GM21381 (cell line): ENCODE data around the gene FAM222A.

Source experiments
- ATAC-seq: cut with Tn5 transposase; IDR thresholded peaks from one replicate; pipeline ENCODE4 v1.9.1; 2021; ENCODE audit warnings: mild to moderate bottlenecking, moderate library complexity; ENCODE audit not compliant: unreplicated experiment

The FAM222A gene

GRCh38 chr12:109736552-109737108 is 23.0 kb downstream of the FAM222A start:
- ATAC-seq = no peak

DNA sequence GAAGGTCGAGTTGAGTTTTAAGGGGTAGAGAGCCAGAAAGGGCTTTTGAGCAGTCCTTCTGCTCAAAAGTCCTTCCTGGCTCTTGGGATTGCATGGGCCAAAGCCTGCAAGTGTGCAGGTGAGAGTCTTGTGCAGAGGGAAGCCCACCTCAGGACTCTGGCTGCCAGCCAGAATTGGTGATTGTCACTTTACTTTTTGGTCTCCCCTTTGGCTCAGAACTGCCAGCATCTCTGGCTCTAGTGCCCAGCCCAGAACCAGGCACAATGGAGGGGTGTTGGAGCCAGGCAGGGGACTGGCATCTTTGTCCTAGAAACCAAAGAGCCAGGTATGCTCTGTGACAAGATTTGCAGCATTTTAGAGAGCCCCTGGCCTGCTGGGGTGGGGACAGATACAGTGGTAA is 23.5 kb downstream of the FAM222A start:
- ATAC-seq = no peak

- no peak for ATAC-seq
Measured at GRCh38 chr12:109737631-109738030, 24.0 kb downstream of the FAM222A start.

DNA sequence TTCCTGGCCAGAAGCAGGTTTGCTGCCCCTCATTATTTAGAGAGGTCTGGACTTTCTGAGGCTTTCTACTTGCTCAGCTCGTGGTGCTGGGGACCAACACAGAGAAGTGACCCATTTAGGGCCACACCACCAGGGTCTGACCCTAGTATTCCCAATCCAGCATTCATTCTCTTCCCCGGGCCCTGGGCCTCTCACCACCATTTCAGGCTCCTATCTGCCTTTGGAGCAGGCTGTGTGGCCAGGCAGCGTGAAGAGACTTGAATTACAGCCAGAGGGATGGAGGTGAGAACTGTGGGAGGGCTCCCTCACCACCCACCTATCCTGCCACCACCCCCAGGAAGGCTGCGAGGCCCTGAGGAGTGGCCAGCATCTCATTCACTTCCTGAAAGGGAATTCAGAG is 24.6 kb downstream of the FAM222A start:
- ATAC-seq = no peak

DNA sequence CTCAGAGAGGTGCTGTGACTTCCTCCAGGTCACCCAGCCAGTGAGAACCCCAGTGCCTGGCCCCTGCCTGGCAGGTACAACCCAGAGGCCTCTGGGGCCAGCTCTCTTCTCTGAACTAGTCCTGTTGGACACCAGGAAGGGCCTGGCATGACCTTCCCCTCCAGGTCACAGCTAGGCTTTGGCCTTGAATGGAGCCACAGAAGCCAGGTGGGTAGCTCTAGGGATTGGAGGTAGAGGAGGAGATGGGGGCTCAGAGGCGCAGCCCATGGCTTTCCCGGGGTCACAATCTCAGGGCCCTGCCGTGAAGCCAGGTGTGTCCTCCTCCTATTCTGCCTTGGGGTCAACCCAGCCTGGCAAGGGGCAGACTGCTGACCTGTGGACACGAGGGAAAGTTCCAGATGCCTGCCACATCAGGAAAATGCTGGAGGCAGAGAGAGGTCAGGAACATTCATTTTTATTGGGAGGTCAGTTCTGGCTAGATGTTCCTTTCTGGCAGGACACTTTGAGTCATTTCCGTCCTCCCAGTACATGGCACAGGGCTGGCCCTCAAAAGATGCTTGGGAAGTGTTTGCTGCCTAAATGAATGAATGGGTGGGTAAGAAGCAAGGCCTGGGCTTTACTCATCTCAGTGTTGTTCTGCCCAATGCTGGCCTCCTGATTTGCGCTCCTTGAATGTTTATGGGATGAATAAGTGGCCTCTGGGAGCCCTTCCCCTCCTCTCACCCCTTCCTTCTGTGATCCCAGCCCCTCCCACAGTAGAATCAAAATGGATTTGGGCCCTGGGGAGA is 25.4 kb downstream of the FAM222A start:
- ATAC-seq = no peak

GRCh38 chr12:109739747-109740693 is 26.4 kb downstream of the FAM222A start:
- no peak for ATAC-seq

DNA sequence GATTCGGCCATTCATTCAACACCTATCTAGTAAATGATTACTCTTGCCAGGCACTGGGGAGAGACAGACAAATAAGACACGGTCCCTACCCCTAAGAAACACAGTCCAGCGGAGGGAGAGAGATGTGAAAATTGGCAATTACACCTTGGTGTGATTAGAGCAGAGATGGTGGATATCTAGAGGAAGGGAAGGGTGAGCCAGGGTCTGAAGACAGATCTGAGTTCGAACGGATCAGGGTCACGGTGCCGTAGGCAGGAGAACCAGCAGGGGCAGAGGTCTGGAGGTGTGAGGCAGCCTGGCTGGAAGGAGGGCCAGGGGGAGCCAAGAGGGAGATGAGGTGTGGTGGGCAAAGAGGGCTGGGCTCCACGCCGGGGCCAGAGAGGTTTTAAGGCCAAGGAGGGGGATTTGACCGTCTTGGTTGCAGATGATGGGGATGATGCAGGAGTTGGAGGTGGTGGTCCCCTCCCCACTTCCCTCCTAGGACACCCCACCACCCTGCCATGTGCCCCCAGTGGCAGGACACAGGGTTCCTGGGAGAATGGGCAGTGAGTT is 27.1 kb downstream of the FAM222A start:
- no peak for ATAC-seq

DNA sequence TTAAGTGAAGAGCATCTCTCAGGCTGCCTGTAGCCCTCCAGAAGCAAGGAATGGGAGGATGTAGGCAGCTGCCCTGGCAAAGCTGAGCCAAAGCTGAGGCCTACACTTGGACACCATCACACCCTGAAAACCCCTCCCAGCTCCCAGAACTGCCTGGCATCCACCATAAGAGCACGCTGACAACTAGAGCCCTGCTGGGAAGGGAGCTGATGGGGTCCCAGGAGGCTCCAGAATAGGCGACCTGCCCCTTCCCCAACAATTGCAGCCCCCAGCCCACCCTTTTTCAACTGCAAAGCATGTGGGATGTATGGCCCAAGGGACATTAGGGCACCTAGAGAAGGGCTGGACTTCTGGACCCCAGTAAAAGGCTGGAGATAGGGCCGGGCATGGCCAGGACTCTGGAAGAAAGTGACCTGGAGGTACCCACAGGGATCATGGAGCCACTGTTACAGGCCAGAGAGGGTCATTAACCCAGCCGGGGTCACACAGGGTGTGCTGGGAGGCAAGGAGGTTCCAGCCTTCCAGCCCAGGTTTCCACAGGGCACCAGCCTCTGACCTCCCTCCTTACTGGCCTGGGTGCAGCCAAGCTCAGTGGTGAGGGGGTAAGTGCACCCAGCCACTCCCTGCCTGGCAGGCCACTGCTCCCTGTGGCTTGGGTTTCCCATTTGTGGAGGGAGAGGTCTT is 27.8 kb downstream of the FAM222A start:
- ATAC-seq = no peak

GRCh38 chr12:109741970-109742703 is 28.5 kb downstream of the FAM222A start:
- ATAC-seq = no peak

DNA sequence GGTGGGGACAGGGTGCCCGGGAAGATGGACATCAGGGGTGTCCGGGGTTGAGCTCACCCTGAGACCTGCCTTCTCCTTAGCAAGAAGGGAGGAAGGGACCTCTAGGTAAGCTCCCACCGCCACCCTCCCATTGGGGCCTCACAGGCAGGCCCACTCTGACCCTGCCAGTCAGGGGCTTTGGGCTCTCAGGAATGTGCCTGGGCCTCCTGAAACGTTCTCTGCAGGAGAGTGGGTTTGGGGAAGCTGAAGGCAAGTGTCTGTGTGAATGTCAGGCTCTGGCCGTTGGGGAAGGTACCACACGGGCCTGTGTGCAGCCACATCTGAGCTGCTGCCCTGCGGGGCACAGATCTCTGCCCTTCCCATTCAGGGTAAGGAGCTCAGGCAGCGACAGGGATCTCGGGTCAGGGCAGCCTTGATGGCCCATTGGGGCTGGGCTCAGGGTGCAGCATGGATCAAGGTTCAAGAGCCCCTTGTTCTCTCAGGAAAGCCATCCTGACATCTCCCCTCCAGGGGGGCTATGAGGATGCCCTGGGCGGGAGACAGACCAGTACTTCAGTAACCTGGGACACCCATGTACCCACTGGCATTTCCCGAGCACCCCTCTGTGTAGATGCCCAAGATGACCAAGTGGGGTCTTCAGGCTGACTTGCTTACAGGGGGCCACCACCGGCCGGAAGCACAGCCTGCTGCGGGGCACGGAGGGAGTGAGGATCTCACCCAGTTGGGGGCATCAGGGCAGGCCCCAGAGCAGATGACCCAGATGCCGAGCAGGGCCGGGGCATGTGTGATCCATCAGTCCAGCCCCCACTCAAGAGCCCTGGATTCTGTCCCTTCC is 29.7 kb downstream of the FAM222A start:
- no peak for ATAC-seq

- ATAC-seq = no peak
Measured at GRCh38 chr12:109744026-109744425, 30.4 kb downstream of the FAM222A start.

GRCh38 chr12:109744986-109745942 is 31.6 kb downstream of the FAM222A start:
- no peak for ATAC-seq

DNA sequence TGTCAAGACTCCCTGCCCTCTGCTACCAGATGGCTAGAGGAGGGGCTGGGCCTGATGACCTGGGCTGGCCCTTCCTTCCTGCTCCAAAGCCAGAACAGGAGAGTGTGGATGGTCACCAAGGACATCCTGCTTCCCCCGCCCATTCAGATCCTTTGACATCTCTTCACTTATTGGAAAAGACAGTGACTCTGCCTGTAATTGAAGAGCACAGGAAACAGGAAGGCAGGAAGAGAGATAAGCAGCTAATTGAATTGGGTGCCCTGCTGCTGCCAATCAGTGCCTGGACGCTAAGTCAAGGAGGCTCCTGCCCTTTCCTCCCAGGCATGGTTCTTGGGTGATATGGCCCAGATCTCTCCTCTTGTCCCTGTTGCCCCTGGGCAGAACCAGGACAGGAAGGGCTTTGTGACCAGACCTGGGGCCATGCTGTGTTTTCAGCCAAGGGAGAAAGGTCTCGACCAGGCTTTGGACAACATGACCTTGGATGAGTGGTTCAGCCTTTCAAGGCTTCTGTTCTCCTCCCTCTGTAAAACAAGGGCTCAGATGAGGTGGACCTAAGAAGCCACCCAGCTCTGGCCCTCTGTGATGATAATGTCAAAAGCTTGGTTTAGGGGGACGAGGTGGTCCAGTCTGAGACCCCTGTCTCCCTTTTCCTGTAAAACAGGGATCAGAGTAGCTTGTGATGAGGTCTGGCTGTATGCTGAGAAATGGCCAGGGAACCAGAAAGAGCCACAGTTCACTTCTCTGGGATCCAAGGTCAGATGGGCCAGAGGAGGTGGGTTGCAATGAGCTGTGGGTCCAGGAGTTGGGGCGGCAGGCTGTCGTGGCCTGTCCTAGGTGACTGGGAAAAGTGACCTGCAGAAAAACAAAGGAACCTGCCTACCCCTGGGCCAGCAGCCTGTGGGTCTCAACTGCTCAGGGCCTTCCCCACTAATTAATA is 38.8 kb downstream of the FAM222A start:
- ATAC-seq = no peak

- no peak for ATAC-seq
Measured at GRCh38 chr12:109753054-109753401, 39.4 kb downstream of the FAM222A start.

DNA sequence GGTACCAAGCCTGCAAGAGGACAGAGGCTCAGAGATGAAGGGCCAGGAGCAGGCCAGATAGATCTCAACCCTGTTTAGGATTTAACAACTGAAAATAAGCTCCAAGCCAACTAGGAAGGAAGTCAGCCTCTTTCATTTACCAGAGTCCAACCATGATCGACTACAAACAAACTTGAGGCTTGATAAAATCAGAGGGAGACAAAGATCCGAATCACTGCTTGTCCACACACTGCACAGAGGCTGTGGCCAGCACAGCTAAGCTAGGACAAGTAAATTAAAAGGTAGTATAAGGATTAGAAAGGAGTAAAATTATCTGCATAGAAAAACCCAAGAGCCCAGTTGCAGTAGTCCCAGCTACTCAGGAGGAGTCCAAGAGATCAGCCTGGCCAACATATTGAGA is 40.3 kb downstream of the FAM222A start:
- ATAC-seq = no peak

DNA sequence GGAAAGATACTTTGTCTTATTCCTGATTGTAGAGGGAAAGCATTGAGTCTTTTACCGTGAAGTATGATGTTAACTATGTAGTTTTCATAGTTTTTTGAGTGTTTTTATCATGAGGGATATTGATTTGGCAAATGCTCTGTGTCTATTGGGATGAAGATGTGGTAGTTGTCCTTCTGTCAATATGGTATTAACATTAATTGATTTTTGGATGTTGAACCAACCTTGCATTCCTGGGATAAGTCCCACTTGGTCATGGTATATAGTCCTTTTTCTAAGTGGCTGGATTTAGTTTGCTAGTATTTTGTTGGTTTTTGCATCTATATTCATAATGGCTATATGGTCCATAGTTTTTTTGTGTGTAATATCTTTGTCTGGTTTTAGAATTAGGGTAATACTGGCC is 42.8 kb downstream of the FAM222A start:
- no peak for ATAC-seq

DNA sequence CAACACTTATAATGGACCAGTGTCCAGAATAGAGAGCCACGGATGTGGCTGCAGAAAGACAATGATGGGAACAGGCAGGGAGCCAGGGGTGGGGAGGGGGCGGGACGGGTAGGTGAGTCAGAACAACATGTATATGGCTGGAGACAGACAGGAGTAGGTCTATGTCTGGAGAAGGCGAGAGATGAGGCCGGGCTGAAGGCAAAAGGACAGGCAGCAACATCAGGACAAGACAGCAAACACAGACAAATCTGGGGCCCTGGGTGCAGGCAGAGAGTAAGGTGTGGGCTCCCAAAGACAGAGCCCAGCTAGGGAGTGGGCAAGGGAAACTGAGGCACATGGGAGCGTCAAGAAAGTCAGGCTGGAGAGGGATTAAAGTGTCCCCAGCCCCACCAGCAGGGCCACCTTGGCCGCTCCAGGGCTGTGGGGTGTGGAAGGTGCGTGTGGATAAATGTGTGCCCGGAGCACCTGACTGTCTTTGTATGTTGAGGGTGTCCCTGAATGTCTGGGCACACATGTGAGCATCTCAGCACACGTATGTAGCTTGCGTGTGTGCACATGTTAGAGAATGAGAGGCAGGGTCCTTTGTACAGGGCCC is 44.1 kb downstream of the FAM222A start:
- no peak for ATAC-seq
